Measurements from ENCODE around the gene OSBPL3. TPM values are rescaled to one million over a fixed set of nuclear protein-coding genes. Genes with fewer than 3 reads are reported as not detected.

Gene OSBPL3
- total RNA-seq, 1 experiment from 2014 or later, result 36.8 TPM

DNA sequence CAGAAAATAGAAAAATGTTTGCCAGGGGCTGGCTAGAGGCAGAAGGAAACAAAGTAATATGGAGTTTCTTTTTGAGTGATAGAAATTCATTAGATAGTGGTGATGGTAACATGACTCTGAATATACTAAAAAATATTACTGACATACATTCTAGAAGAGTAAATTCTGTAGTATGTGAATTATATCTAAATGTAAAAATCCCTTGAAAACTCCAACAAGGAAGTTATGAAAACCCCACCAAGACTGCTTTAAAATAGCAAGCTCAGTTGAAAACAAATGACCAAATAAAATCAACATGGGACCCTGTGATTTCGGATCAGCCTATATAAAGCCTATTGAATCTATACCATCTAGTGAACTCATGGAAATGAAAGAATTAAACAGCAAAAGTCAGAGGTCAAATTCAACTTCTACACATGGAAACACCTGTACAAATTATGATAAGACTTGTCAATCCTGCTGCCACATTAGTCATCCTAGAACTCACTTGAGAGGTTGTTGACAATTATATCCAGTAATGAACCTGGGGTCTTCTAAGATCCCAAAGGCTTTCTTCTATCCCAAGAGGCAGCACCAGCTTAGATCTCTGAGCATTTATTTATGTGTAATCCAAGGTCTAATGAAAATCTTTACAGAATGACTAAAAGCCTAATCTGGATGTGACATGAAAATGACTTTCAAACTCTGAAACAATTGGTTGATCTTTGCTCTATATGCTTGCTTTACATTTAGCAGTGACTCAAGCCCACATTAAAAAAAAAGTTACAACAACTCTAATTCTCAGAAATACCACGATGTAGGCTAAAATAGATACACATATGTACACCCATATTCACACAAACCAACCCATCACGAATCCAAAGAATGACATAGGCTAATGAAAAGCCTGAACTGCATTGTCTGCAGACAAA, 59.3 kb downstream of the OSBPL3 start:
- Histone ChIP-seq H3K9me2 (ENCODE audit: insufficient read depth) (no peaks in the 10 kb centered on the region), H3K27ac (ENCODE audit: low read depth, low read length) (no peak overlapping the region), H3K4me2 (ENCODE audit: low read length) (no peak overlapping the region), H3K4me1 (ENCODE audit: control insufficient read depth in 1 of 2, insufficient read depth in 2 of 2, low read length in 2 of 2) (peaks cover 12 to 39% of the 10 kb centered on the region in 2 experiments; a peak in 3 of 4 replicates), H3K27me3 (ENCODE audit: insufficient read depth, low read length) (no peaks in the 10 kb centered on the region), H3K9ac (ENCODE audit: low read length) (no peak overlapping the region), H3K36me3 (ENCODE audit: control insufficient read depth in 1 of 2, insufficient read depth in 2 of 2, low read length in 2 of 2) (no peaks in the 10 kb centered on the region), H3K4me3 (replicated peaks in 1 of 2; ENCODE audit: low read depth in 1 of 2, low read length in 2 of 2) (no peak overlapping the region), H2AFZ (ENCODE audit: low read depth, low read length, poor library complexity, severe bottlenecking) (no peak overlapping the region), H4K20me1 (ENCODE audit: insufficient read depth) (no peaks in the 10 kb centered on the region; the same call in 1 of the 2 replicates), H3K9me3 (ENCODE audit: control insufficient read depth in 1 of 2, insufficient read depth in 1 of 2, low read depth in 1 of 2, low read length in 2 of 2) (no peaks in the 10 kb centered on the region), H3K79me2 (ENCODE audit: insufficient read depth, low read length) (peaks cover 99% of the 10 kb centered on the region)
- ChIA-PET CTCF (no interaction called here), RAD21 (ENCODE audit: low non-redundant PET in 1 of 2, low total read pairs in 2 of 2, uncharacterized antibody in 2 of 2, unreplicated experiment in 2 of 2) (no interaction called here), POLR2A (no interaction called here)
- intact Hi-C loops (cut with micrococcal nuclease), result no loop called here
- TF ChIP-seq, protein P1, sequence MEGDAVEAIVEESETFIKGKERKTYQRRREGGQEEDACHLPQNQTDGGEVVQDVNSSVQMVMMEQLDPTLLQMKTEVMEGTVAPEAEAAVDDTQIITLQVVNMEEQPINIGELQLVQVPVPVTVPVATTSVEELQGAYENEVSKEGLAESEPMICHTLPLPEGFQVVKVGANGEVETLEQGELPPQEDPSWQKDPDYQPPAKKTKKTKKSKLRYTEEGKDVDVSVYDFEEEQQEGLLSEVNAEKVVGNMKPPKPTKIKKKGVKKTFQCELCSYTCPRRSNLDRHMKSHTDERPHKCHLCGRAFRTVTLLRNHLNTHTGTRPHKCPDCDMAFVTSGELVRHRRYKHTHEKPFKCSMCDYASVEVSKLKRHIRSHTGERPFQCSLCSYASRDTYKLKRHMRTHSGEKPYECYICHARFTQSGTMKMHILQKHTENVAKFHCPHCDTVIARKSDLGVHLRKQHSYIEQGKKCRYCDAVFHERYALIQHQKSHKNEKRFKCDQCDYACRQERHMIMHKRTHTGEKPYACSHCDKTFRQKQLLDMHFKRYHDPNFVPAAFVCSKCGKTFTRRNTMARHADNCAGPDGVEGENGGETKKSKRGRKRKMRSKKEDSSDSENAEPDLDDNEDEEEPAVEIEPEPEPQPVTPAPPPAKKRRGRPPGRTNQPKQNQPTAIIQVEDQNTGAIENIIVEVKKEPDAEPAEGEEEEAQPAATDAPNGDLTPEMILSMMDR (IDR thresholded peaks at IDR 0.05 in 2 of 3, conservative IDR thresholded peaks at IDR 0.05 in 1 of 3; ENCODE audit: borderline replicate concordance in 1 of 3, insufficient read depth in 1 of 3, low read depth in 2 of 3, low read length in 2 of 3), result no peak
- no peak for TF ChIP-seq POLR2A (IDR thresholded peaks at IDR 0.05; ENCODE audit: borderline replicate concordance, extremely low read depth, insufficient read depth, insufficient read length)
- no peak for TF ChIP-seq JUND (IDR thresholded peaks at IDR 0.05)
- no peak for TF ChIP-seq SP1 (IDR thresholded peaks at IDR 0.05; ENCODE audit: low read depth)
- TF ChIP-seq FOSL1 (IDR thresholded peaks at IDR 0.05; ENCODE audit: low read depth), result no peak
- no peak for TF ChIP-seq ZFX (IDR thresholded peaks at IDR 0.05)
- no peak for TF ChIP-seq EZH2phosphoT487 (IDR thresholded peaks at IDR 0.05; ENCODE audit: borderline replicate concordance)
- no peak for TF ChIP-seq RAD21 (IDR thresholded peaks at IDR 0.05; ENCODE audit: low read depth)
- no TSS peak for BruUV-seq (replicated peaks)
- DNase-seq (ENCODE audit: low read depth, low spot score) (no peak), ATAC-seq (no peak)

Data from HCT116 (cell line).